SJCRH30 (cell line): ENCODE results near the gene FAM184B. TPM values are rescaled to one million over a fixed set of nuclear protein-coding genes. Genes with fewer than 3 reads are reported as not detected.
A peak's percentile ranks its signal among the peaks of the same experiment; 100 is the strongest.

ENCODE experiments used
- DNase-seq, 2 experiments: peaks; one replicate each; pipeline ENCODE4 v3.0.0-alpha.2; 2015 to 2020
- H3K27ac ChIP-seq: fragments of 250-450 bp; sonication (Bioruptor Pico); 2 replicates; pipeline ENCODE4 v1.5.1; 2020; ENCODE audit warnings: mild to moderate bottlenecking, moderate library complexity
- H3K27me3 ChIP-seq: fragments of 250-450 bp; sonication (Bioruptor Pico); 2 replicates; pipeline ENCODE4 v1.5.1; 2020; ENCODE audit warnings: mild to moderate bottlenecking, moderate library complexity
- H3K36me3 ChIP-seq: fragments of 250-450 bp; sonication (Bioruptor Pico); 2 replicates; pipeline ENCODE4 v1.5.1; 2020; ENCODE audit warnings: mild to moderate bottlenecking, moderate library complexity
- H3K4me1 ChIP-seq: fragments of 250-450 bp; sonication (Bioruptor Pico); 2 replicates; pipeline ENCODE4 v1.5.1; 2020; ENCODE audit warnings: mild to moderate bottlenecking, moderate library complexity
- H3K4me3 ChIP-seq: fragments of 250-450 bp; sonication (Bioruptor Pico); 2 replicates; pipeline ENCODE4 v1.5.1; 2020; ENCODE audit warnings: mild to moderate bottlenecking, moderate library complexity
- H3K9me3 ChIP-seq: fragments of 250-450 bp; sonication (Bioruptor Pico); replicated peaks from 2 replicates; pipeline ENCODE4 v1.5.1; 2020; ENCODE audit warnings: mild to moderate bottlenecking, moderate library complexity
- total RNA-seq: library from RNA; depleted of rRNA; stranded (reverse); fragments of >200 nt; shearing (Covaris generic); gene quantifications from 2 replicates; pipeline ENCODE4 v1.2.3, GENCODE V29; 2014; rRNA removed

Gene FAM184B
- total RNA-seq, 1 experiment from 2014 or later: 0.02 TPM

DNA sequence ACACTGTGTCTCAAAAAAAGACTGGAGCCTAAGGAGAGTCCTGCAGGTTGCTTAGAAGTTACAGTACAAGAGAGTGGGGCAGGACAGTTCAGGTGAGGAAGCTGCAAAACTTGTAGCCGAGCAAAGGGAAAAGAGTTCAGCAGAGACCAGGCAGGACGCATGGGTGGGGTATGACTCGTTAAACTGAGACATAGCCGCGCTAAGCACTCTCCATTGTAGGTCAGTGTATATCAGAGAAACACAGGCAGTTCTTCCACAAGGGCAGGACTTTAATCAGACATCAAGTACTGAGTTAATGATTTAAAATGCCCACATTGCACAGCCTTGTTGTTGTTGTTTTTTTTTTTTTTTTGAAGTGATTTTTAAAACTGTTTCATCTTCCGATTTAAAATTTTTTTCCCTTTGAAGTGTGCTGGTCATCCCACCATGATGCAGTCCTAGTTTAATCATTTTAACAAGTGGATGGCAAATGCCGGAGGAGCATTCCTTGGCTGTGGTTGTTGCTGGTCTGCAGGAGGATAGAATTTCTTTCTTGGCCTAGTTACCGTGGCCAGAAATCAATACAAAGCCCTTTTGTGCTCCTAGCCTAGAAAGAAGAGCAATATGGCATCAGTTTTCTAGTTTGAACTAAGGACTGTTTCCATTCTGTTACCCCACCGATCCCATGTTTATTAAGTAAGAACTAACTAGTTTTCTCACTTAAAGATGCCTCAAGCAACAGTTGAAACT is 194.2 kb downstream of the FAM184B start:
- Histone ChIP-seq H3K36me3 (peaks cover 47% of the 10 kb centered on the region), H3K4me1 (no peaks in the 10 kb centered on the region), H3K4me3 (no peak overlapping the region), H3K9me3 (no peaks in the 10 kb centered on the region), H3K27ac (no peak overlapping the region), H3K27me3 (no peaks in the 10 kb centered on the region)
- DNase-seq: peak; percentile 7 to 47

DNA sequence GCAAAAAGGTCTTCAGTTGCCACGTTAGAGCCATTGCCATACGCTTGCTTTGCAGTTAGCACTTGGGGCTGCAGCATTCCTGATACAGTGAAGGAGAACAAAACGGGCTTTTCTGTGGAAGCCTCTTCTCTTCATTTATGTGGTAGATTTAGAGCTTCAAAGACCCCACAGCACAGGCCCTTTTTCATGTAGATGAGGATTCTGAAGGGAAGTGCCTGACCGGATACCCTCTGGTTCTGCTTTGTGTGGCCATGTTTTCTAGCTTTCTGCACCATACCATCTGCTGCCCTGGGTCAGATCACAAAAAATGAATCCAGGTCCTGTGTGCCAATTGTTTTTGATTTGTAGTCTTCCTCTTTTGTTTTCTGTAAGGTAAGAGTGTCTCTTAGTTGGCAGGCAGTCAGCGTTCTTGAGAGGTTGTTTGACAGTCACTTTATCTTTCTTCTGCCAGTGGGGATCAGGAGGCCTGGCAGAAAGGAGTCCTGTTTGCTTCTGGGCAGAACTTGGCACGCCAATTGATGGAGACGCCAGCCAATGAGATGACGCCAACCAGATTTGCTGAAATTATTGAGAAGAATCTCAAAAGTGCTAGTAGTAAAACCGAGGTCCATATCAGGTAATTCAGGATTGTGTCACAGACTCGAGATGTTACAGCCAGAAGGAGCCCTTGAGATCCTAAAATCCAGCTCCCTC is 196.8 kb downstream of the FAM184B start:
- no peak overlapping the region for H3K4me3 ChIP-seq
- H3K27me3 ChIP-seq: no peaks in the 10 kb centered on the region
- H3K9me3 ChIP-seq: no peaks in the 10 kb centered on the region
- DNase-seq: no peak
- no peaks in the 10 kb centered on the region for H3K4me1 ChIP-seq
- H3K36me3 ChIP-seq: peaks cover 49% of the 10 kb centered on the region
- no peak overlapping the region for H3K27ac ChIP-seq

DNA sequence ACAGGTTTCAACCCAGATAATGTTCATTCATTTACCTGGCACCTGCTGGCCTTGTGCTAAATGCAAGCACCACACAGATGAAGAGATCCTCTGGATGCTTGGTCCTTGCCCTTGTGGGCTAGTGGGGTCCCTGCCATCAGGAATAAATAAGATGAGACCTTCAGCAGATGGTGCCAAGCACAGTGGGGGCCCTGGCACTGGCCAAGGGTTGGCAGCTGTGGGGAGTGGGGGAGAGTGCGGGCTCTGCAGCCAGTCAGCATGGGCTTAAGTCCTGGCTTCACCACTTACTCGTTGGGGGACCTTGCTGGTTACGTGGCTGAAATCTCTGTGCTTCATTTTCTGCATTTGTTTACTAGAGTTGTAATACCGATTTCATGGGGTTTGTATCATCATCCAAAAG is 197.5 kb downstream of the FAM184B start:
- Histone ChIP-seq H3K27me3 (no peaks in the 10 kb centered on the region), H3K4me3 (no peak overlapping the region), H3K27ac (no peak overlapping the region), H3K9me3 (no peaks in the 10 kb centered on the region), H3K4me1 (no peaks in the 10 kb centered on the region), H3K36me3 (peaks cover 42% of the 10 kb centered on the region)
- DNase-seq: no peak

DNA sequence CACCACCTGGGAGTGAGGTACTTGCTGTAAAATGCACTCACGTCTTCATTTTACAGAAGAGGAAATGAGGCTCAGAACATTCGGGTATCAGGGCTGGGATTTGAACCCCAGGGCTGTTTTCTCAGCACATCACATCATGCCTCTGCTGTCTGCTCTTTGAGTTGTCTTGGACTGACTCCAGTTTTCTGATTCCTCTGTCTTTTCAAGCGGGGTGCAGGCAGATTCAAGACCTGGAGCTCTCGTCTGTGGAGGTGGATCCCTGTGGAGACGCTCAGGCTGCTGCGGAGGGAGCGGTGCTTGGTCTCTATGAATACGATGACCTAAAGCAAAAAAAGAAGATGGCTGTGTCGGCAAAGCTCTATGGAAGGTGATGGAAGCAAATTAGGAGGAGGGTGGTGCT is 198.1 kb downstream of the FAM184B start:
- no peak for DNase-seq
- Histone ChIP-seq H3K9me3 (no peaks in the 10 kb centered on the region), H3K27me3 (no peaks in the 10 kb centered on the region), H3K36me3 (peaks cover 36% of the 10 kb centered on the region), H3K4me1 (no peaks in the 10 kb centered on the region), H3K4me3 (no peak overlapping the region), H3K27ac (no peak overlapping the region)

DNA sequence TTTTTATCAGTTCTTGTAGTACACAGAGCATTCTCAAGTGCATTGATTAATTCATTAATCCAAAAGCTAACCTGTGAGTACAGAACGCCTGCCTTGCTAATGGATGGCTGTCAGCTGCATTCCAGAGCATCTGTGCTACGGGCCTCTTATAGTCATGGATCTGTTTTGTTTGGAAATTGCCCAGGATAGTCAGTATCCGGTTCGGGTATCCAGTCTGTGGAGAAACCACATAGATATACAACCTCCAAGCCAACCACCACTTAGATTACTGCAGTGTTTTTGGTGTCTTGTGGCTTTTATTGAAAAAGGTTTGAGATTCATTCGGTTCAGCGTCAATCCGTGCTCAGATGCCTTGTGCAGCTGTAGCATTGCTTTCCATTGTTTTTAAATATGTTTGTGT is 200.5 kb downstream of the FAM184B start:
- H3K9me3 ChIP-seq: no peaks in the 10 kb centered on the region
- DNase-seq: no peak

More for the DNA sequence above, 200.5 kb downstream of the FAM184B start:
- no peaks in the 10 kb centered on the region for H3K4me1 ChIP-seq
- H3K36me3 ChIP-seq: peaks cover 26% of the 10 kb centered on the region
- no peaks in the 10 kb centered on the region for H3K27me3 ChIP-seq
- no peak overlapping the region for H3K4me3 ChIP-seq
- no peak overlapping the region for H3K27ac ChIP-seq

Other genes starting within 250 kb of the FAM184B start
- 58.3 and 61.5 TPM in 2 replicates for gene LAP3, start 204.4 kb downstream of the FAM184B start, total RNA-seq
- gene MED28, start 167.0 kb downstream of the FAM184B start, total RNA-seq: 39.2 and 43.7 TPM in 2 replicates
- gene DCAF16, start 29.1 kb upstream of the FAM184B start, total RNA-seq: 59.1 and 73.7 TPM in 2 replicates
- 122 and 123 TPM in 2 replicates for gene NCAPG, start 29.4 kb upstream of the FAM184B start, total RNA-seq
- gene LCORL, start 240.1 kb upstream of the FAM184B start, total RNA-seq: 17.1 and 18.1 TPM in 2 replicates